Measurements from ENCODE around the gene NT5DC1.

- TF ChIP-seq, protein P1, sequence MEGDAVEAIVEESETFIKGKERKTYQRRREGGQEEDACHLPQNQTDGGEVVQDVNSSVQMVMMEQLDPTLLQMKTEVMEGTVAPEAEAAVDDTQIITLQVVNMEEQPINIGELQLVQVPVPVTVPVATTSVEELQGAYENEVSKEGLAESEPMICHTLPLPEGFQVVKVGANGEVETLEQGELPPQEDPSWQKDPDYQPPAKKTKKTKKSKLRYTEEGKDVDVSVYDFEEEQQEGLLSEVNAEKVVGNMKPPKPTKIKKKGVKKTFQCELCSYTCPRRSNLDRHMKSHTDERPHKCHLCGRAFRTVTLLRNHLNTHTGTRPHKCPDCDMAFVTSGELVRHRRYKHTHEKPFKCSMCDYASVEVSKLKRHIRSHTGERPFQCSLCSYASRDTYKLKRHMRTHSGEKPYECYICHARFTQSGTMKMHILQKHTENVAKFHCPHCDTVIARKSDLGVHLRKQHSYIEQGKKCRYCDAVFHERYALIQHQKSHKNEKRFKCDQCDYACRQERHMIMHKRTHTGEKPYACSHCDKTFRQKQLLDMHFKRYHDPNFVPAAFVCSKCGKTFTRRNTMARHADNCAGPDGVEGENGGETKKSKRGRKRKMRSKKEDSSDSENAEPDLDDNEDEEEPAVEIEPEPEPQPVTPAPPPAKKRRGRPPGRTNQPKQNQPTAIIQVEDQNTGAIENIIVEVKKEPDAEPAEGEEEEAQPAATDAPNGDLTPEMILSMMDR (IDR thresholded peaks at IDR 0.05; ENCODE audit: borderline replicate concordance, extremely low read depth, low read length, poor library complexity, severe bottlenecking): no peak
- no peak for TF ChIP-seq EZH2 (IDR thresholded peaks at IDR 0.05; ENCODE audit: borderline replicate concordance, low read depth, low read length, severe bottlenecking)
Observed at GRCh38 chr6:116064666-116065065, 36.0 kb upstream of the NT5DC1 start.
